Fibroblast of the aortic adventitia (primary cell): Measurements from ENCODE around the gene SOX18. TPM values are rescaled to one million over a fixed set of nuclear protein-coding genes. Genes with fewer than 3 reads are reported as not detected.

ENCODE experiments used
- DNase-seq: peaks from one replicate; pipeline ENCODE4 v3.0.0-alpha.2; 2010; ENCODE audit warnings: low read depth
- H3K4me3 ChIP-seq: 2 replicates; pipeline ENCODE4 v1.5.1; 2011; ENCODE audit warnings: low read depth, mild to moderate bottlenecking, control low read depth, low read length, moderate library complexity
- total RNA-seq: library from RNA; depleted of rRNA; stranded (reverse); fragments of >200 nt; gene quantifications from 2 replicates; pipeline ENCODE4 v1.2.3, GENCODE V29; 2012; ENCODE audit warnings: low replicate concordance
- TF ChIP-seq, protein P1 (sequence below): IDR thresholded peaks from 2 replicates; pipeline ENCODE4 v1.5.1; 2011; ENCODE audit warnings: mild to moderate bottlenecking, low read length, control low read depth, inconsistent platforms; ENCODE audit not compliant: insufficient read depth

The SOX18 gene
- total RNA-seq, 1 donor = not detected

DNA sequence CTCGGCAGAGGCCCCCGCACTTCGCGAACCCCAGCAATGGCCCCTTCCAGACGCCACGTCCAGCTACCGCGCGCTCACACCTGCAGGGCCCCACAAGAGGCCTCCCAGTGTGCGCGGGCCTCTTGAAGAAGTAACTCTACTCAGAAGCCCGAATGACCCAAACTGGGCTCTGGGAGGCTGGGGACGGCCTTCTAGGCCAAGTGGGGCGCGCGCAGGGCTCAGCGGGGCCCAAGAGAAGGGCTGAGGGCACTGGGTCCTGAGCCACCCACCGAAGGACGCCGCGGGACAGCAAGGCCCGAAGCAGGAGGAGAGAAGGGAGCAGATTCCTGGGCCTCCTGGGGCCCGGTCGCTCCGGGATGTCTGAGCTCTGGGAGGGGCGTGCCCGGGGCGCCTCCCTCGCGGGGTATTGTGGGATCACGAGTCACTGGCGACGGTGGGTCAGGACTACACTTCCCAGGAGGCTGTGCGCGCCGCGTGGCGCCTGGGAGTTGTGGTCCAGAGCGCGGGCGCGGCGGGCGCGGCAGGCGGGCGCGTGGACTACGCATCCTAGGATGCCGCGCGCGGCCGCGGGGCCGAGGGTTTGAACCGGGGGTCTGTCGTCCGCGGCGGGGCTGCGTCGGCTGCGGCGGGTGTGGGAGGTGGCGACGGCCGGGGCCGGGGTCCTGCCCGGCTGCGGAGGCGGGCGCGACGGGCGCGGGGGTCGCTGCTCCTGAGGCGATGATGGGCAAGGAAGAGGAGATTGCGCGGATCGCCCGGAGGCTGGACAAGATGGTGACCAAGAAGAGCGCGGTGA, 13.4 kb upstream of the SOX18 start, which contains the start of gene TCEA2:
Gene TCEA2 (plus strand): TSS at position 603 of the 793 bp plus-strand sequence. CDS start 115 bp downstream, at position 718.
- H3K4me3 ChIP-seq = peak within 1 kb of the TSS; percentile 88
- DNase-seq = peak; percentile 94
- TF ChIP-seq, protein P1, sequence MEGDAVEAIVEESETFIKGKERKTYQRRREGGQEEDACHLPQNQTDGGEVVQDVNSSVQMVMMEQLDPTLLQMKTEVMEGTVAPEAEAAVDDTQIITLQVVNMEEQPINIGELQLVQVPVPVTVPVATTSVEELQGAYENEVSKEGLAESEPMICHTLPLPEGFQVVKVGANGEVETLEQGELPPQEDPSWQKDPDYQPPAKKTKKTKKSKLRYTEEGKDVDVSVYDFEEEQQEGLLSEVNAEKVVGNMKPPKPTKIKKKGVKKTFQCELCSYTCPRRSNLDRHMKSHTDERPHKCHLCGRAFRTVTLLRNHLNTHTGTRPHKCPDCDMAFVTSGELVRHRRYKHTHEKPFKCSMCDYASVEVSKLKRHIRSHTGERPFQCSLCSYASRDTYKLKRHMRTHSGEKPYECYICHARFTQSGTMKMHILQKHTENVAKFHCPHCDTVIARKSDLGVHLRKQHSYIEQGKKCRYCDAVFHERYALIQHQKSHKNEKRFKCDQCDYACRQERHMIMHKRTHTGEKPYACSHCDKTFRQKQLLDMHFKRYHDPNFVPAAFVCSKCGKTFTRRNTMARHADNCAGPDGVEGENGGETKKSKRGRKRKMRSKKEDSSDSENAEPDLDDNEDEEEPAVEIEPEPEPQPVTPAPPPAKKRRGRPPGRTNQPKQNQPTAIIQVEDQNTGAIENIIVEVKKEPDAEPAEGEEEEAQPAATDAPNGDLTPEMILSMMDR = no peak

DNA sequence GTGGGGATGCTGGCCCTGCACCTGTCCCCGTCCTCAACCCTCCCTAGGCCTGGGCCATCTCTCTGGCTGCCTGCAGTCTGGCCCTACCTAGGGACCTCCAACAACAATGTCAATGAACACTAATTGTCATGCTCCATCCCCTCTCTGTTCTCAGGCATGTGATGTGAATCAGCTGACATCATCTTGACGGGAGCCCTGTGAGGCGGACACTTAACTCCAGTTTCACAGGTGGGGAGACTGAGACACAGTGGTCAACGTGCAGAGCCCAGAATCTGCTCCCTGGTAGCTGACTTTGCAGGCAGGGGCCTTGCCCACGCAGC, 12.8 kb upstream of the SOX18 start:
- TF ChIP-seq, protein P1 = no peak
- peak overlapping the region; percentile 74 for H3K4me3 ChIP-seq
- DNase-seq = no peak

DNA sequence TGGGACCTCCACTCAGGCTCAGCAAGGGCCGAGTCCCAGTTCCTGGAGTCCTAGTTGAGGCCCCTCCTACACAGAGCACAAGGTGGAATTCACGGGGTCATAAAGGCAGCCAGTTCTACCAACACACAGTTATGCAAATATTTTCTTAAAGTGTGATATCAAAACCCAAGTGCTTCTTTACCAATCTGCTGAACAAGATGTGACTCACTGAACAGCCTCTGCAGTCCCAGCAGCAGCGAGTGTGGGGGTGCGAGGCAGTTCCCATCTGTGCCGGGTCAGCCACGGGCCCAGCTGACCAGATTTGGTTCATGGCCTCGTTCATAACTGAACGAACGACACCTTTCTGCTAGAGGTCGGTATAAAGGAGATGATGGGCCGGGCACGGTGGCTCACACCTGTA, 9.1 kb upstream of the SOX18 start:
- H3K4me3 ChIP-seq = no peak overlapping the region
- TF ChIP-seq, protein P1 = no peak
- no peak for DNase-seq

DNA sequence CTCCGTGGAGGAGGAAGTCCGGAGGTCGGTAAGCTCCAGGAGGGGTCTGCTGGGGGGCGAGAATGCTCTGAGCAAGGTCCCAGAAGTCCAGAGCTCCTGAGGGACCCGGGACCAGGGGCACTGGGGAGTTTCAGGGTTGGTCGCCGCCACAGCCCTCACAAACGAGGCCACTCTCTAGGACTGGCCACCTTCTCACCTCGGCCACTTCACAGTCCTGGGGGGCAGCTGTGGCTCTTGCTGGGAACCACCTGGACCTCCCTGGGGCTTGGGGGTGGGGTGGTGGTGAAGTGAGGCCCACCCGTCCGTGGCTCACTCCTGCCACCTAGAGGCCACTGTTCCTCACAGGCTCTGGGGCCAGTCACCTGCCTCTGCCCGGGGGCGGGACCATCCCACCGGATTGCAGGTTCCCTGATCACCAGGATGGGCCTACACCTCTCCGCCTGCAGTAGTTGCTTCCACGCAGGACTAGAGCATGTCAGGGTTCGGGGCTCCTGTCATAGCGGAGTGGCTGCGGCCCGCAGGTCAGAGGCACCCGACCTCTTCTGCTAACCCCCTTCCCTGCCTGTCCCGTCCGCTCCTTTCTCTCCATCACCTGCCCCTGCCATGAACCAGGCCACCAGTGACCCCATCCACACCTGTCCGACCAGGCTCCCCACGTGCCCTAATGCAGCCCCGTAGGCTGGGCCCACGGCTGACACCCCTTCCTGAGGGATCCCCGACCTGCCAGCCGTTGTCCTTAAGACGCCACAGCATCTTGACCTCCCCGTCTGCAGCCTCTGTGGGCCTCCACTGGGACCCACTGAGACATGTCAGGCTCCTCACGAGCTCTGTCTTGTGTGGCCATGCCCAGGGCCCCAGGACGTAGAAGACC, 8.4 kb upstream of the SOX18 start:
- TF ChIP-seq, protein P1 = peak; percentile 93
- H3K4me3 ChIP-seq = no peak overlapping the region
- DNase-seq = peak; percentile 59

DNA sequence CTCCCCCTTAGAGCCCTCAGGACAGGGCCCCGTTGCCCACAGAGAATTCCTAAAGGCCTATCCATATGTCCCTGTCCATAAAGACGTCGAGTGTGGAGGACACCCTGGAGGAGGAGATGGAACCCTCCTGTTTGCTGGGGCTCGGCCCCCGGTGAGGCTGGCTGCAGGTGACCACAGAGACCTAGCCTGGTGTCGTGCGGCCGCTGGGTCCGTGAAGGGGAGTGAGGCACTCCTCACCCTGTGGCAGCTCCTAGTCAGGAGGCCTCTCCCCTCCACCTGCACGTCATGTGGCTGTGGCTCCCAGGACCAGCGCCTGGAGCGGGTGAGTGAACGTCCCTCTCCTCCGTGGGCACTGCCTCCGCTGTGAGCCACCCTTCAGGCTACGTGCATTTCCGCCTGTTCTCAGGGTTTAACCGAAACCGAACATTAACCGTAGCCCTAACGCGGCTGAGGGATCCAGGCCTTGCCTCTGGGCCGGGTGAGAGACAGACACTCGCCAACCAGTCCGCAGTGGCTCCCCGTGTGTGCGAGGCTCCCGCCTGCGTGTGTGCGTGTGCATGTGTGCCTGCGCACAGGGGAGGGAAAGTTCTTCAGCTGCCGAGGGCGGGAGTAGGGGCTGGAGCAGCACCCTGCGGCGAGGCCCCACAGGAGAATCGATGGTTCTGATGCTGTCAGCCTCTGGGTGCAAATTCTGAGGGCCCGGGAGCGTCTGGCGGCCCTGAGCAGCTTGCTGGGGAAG, 7.6 kb upstream of the SOX18 start:
- no peak for DNase-seq
- TF ChIP-seq, protein P1 = no peak
- no peak overlapping the region for H3K4me3 ChIP-seq

DNA sequence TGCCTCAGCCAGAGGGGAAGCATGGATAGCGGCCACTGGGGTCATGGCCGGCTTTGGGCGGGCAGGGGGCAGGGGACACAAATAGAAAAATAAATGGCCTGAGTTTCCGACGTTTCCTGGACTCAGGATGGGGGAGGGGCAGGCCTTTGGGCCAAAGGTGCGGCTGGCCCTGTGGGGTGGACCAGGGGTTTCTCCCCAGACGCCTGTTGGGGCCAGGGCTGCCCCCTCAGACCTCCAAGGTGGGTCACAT, 7.1 kb upstream of the SOX18 start:
- H3K4me3 ChIP-seq = no peak overlapping the region
- no peak for DNase-seq
- TF ChIP-seq, protein P1 = no peak
